GM19467 (cell line): ENCODE data around the gene GFRA4.

Experiments used
- ATAC-seq: cut with Tn5 transposase; IDR thresholded peaks from one replicate; pipeline ENCODE4 v1.9.1; 2021; ENCODE audit warnings: mild to moderate bottlenecking, moderate library complexity; ENCODE audit not compliant: unreplicated experiment

Gene GFRA4

GRCh38 chr20:3655131-3655405 lies 8.1 kb downstream of the GFRA4 start:
- no peak for ATAC-seq

GRCh38 chr20:3654326-3655130 lies 8.7 kb downstream of the GFRA4 start:
- ATAC-seq: no peak

GRCh38 chr20:3653921-3654320 lies 9.3 kb downstream of the GFRA4 start:
- no peak for ATAC-seq

- ATAC-seq: no peak
Observed at GRCh38 chr20:3652676-3653596, 10.3 kb downstream of the GFRA4 start.

GRCh38 chr20:3652221-3652620 lies 11.0 kb downstream of the GFRA4 start:
- no peak for ATAC-seq

GRCh38 chr20:3651204-3651962 lies 11.8 kb downstream of the GFRA4 start:
- no peak for ATAC-seq

GRCh38 chr20:3648951-3649350 lies 14.2 kb downstream of the GFRA4 start:
- ATAC-seq: no peak

- no peak for ATAC-seq
Observed at GRCh38 chr20:3647473-3647872, 15.7 kb downstream of the GFRA4 start.

GRCh38 chr20:3646651-3647050 lies 16.5 kb downstream of the GFRA4 start:
- no peak for ATAC-seq

- ATAC-seq: no peak
Observed at GRCh38 chr20:3646067-3646440, 17.1 kb downstream of the GFRA4 start.

- ATAC-seq: no peak
Observed at GRCh38 chr20:3645309-3646066, 17.7 kb downstream of the GFRA4 start.

- no peak for ATAC-seq
Observed at GRCh38 chr20:3640259-3640658, 22.9 kb downstream of the GFRA4 start.

- no peak for ATAC-seq
Observed at GRCh38 chr20:3635346-3635745, 27.9 kb downstream of the GFRA4 start.

GRCh38 chr20:3633913-3634478 lies 29.2 kb downstream of the GFRA4 start:
- ATAC-seq: no peak

- no peak for ATAC-seq
Observed at GRCh38 chr20:3632311-3633004, 30.7 kb downstream of the GFRA4 start.

GRCh38 chr20:3631534-3631933 lies 31.7 kb downstream of the GFRA4 start:
- no peak for ATAC-seq

- ATAC-seq: no peak
Observed at GRCh38 chr20:3630429-3630828, 32.8 kb downstream of the GFRA4 start.

GRCh38 chr20:3629893-3630292 lies 33.3 kb downstream of the GFRA4 start:
- no peak for ATAC-seq

- ATAC-seq: no peak
Observed at GRCh38 chr20:3628502-3629314, 34.5 kb downstream of the GFRA4 start.
